Breast epithelium (tissue), 3 donors: ENCODE results near the gene CLTB.

Source experiments
- CTCF ChIP-seq, 3 donors: fragments of 450-650 bp; IDR thresholded peaks; one replicate each; pipeline ENCODE4 v1.5.1; 2016 to 2017; ENCODE audit warnings: antibody characterized with exemption in 3 of 3, mild to moderate bottlenecking in 3 of 3, moderate library complexity in 3 of 3
- POLR2A ChIP-seq: fragments of 450-650 bp; IDR thresholded peaks from one replicate; pipeline ENCODE4 v1.6.1; 2016; ENCODE audit warnings: antibody characterized with exemption, mild to moderate bottlenecking, moderate library complexity
- POLR2AphosphoS5 ChIP-seq, 3 donors: sonication (generic); formaldehyde crosslinking; IDR thresholded peaks; one replicate each; pipeline ENCODE4 v1.6.1; 2017; ENCODE audit warnings: antibody characterized with exemption in 3 of 3

GRCh38 chr5:176353533-176353932 lies 62.8 kb downstream of the CLTB start:
- TF ChIP-seq CTCF (IDR thresholded peaks at IDR 0.05) (no peak), POLR2AphosphoS5 (IDR thresholded peaks at IDR 0.05) (no peak), POLR2A (no peak)
